Endothelial cell of umbilical vein (primary cell): ENCODE data around the gene HDAC11. TPM values are rescaled to one million over a fixed set of nuclear protein-coding genes. Genes with fewer than 3 reads are reported as not detected.

Experiments
- BruUV-seq: library from RNA; stranded (reverse); fragments of 400-500 nt; replicated peaks from 2 replicates; lab custom pipeline; 2021; lab: Mats Ljungman, UMichigan
- CTCF ChIA-PET: fragments of 300-600, 350-600 bp; sonication (Branson Sonifier 250); formaldehyde crosslinking; loops from one replicate; lab custom pipeline; 2021; ENCODE audit warnings: antibody characterized with exemption, inconsistent platforms; lab: Charles Lee
- POLR2A ChIA-PET: fragments of 300-600, 350-600 bp; sonication (Branson Sonifier 250); formaldehyde crosslinking; loops from one replicate; lab custom pipeline; 2021; ENCODE audit warnings: antibody characterized with exemption, inconsistent platforms; lab: Charles Lee
- DNase-seq: peaks from one replicate; pipeline ENCODE4 v3.0.0-alpha.2; 2011; ENCODE audit warnings: low read depth, low spot score
- FAIRE-seq: peaks from 2 replicates; lab custom pipeline; 2011; peaks lifted over from hg19 to GRCh38; lab: Jason Lieb, UNC
- H2AFZ ChIP-seq: 2 replicates; pipeline ENCODE4 v1.6.0; 2012; ENCODE audit warnings: low read depth, low read length, control low read depth, inconsistent platforms
- H3K27ac ChIP-seq: 2 replicates; pipeline ENCODE4 v1.5.1; 2011; ENCODE audit warnings: low read depth, mild to moderate bottlenecking, control low read depth, low read length, moderate library complexity; ENCODE audit not compliant: insufficient read depth
- H3K27me3 ChIP-seq, 2 experiments: 2 replicates each; pipeline versions ENCODE4 v1.6.0 to v1.6.1; 2011; ENCODE audit warnings: low read length in 2 of 2, mixed read lengths in 1 of 2; ENCODE audit not compliant: control insufficient read depth in 2 of 2, insufficient read depth in 2 of 2
- H3K36me3 ChIP-seq, 2 experiments: 2 replicates in 1 of 2; 3 replicates in 1 of 2; pipeline ENCODE4 v1.5.1; 2011; ENCODE audit warnings: low read length in 2 of 2, mild to moderate bottlenecking in 1 of 2, moderate library complexity in 1 of 2; ENCODE audit not compliant: control insufficient read depth in 2 of 2, insufficient read depth in 2 of 2; ENCODE audit errors: extremely low read depth in 1 of 2
- H3K4me1 ChIP-seq: 3 replicates; pipeline ENCODE4 v1.5.1; 2011; ENCODE audit warnings: mild to moderate bottlenecking, low read length; ENCODE audit not compliant: control insufficient read depth, insufficient read depth; ENCODE audit errors: extremely low read depth
- H3K4me2 ChIP-seq: 2 replicates; pipeline ENCODE4 v1.6.1; 2011; ENCODE audit warnings: low read length, control low read depth, mixed read lengths; ENCODE audit not compliant: insufficient read depth
- H3K4me3 ChIP-seq, 3 experiments: fragments of 200-600 bp in 1 of 3; sonication (generic), shearing (Covaris generic) in 1 of 3; replicated peaks in 1 of 3; 2 replicates each; pipeline ENCODE4 v1.5.1; 2011 to 2016; ENCODE audit warnings: control low read depth in 3 of 3, low read length in 3 of 3, mild to moderate bottlenecking in 2 of 3, inconsistent platforms in 1 of 3, low read depth in 1 of 3, moderate library complexity in 1 of 3; ENCODE audit not compliant: insufficient read depth in 1 of 3
- H3K79me2 ChIP-seq: 2 replicates; pipeline ENCODE4 v1.6.0; 2012; ENCODE audit warnings: low read length, inconsistent platforms; ENCODE audit not compliant: control insufficient read depth, insufficient read depth
- H3K9ac ChIP-seq: replicated peaks from 2 replicates; pipeline ENCODE3; 2011; ENCODE audit warnings: low read length, control low read depth; ENCODE audit not compliant: insufficient read depth; ENCODE audit errors: extremely low read depth
- H3K9me1 ChIP-seq: replicated peaks from 3 replicates; pipeline ENCODE4 v1.6.0; 2011; ENCODE audit warnings: mild to moderate bottlenecking, low read length; ENCODE audit not compliant: control insufficient read depth, insufficient read depth; ENCODE audit errors: extremely low read depth
- H3K9me3 ChIP-seq: replicated peaks from 2 replicates; pipeline ENCODE4 v1.5.1; 2012; ENCODE audit warnings: low read length, inconsistent platforms; ENCODE audit not compliant: control insufficient read depth, insufficient read depth
- H4K20me1 ChIP-seq: replicated peaks from 2 replicates; pipeline ENCODE3; 2011; ENCODE audit warnings: mild to moderate bottlenecking, low read length; ENCODE audit not compliant: control insufficient read depth, insufficient read depth; ENCODE audit errors: extremely low read depth
- CTCF ChIP-seq, 2 donors: IDR thresholded peaks; 1 replicate in 1 of 2; 2 replicates in 1 of 2; pipeline ENCODE4 v1.5.1; 2011; ENCODE audit warnings: low read length in 2 of 2, mild to moderate bottlenecking in 2 of 2, moderate library complexity in 2 of 2, control low read depth in 1 of 2, inconsistent platforms in 1 of 2, low read depth in 1 of 2; ENCODE audit not compliant: insufficient read depth in 1 of 2; ENCODE audit errors: extremely low read depth in 1 of 2
- EZH2 ChIP-seq: IDR thresholded peaks from 2 replicates; pipeline ENCODE4 v1.6.1; 2012; ENCODE audit warnings: borderline replicate concordance, low read depth, mild to moderate bottlenecking, moderate library complexity, low read length, inconsistent platforms; ENCODE audit not compliant: severe bottlenecking
- FOS ChIP-seq: IDR thresholded peaks from 2 replicates; pipeline ENCODE4 v1.6.1; 2011; ENCODE audit warnings: mild to moderate bottlenecking, low read length, moderate library complexity, borderline replicate concordance; ENCODE audit not compliant: insufficient read depth
- GATA2 ChIP-seq: IDR thresholded peaks from 2 replicates; pipeline ENCODE4 v1.7.0; 2011; ENCODE audit warnings: low read depth, mild to moderate bottlenecking, moderate library complexity, mixed read lengths, low read length; ENCODE audit not compliant: insufficient read length, insufficient read depth
- JUN ChIP-seq: IDR thresholded peaks from 2 replicates; pipeline ENCODE4 v1.6.1; 2011; ENCODE audit warnings: borderline replicate concordance, low read depth; ENCODE audit not compliant: insufficient read length, insufficient read depth
- MAX ChIP-seq: IDR thresholded peaks from 2 replicates; pipeline ENCODE4 v1.6.1; 2011; ENCODE audit not compliant: insufficient read depth, insufficient read length
- MYC ChIP-seq: IDR thresholded peaks from one replicate; pipeline ENCODE4 v1.6.1; 2011; ENCODE audit warnings: mild to moderate bottlenecking, low read depth, low read length
- POLR2A ChIP-seq: IDR thresholded peaks from 2 replicates; pipeline ENCODE4 v1.6.1; 2012; ENCODE audit warnings: low read depth, mild to moderate bottlenecking, control low read depth, low read length
- POLR2AphosphoS5 ChIP-seq: IDR thresholded peaks from 2 replicates; pipeline ENCODE4 v1.6.1; 2012; ENCODE audit warnings: low read depth, mild to moderate bottlenecking, control low read depth, low read length, moderate library complexity; ENCODE audit not compliant: insufficient read depth
- dilution Hi-C: fragments of 300-500 bp; cut with MboI; formaldehyde crosslinking; loops from one replicate; pipeline ENCODE4 v1.15.0; 2019; ENCODE audit warnings: low sequenced_read_pairs; ENCODE audit not compliant: extremely low pct_ligation_motif_present
- intact Hi-C: fragments of 100-400 bp; cut with micrococcal nuclease; formaldehyde crosslinking; loops from one replicate; pipeline ENCODE4 v1.10.0; 2022
- polyA plus RNA-seq, 4 experiments: library from polyadenylated mRNA; depleted of rRNA in 3 of 4; stranded (reverse) in 3 of 4; unstranded in 1 of 4; fragments of >200 nt; gene quantifications; 2 replicates each; pipeline versions ENCODE4 v1.2.1 to v1.2.3, GENCODE V29; 2011 to 2012; ENCODE audit warnings: missing spikeins in 1 of 4
- total RNA-seq: library from RNA; stranded (reverse); gene quantifications from 2 replicates; pipeline ENCODE4 v1.2.3, GENCODE V29; 2021

HDAC11 gene
- total and polyA plus RNA-seq, 2 donors (not counting 3 experiments of a cell fraction or from before 2014, with no cell fraction given): 6.8 to 8.8 TPM

GRCh38 chr3:13546667-13547171 lies 66.6 kb downstream of the HDAC11 start:
- no peaks in the 10 kb centered on the region for H3K9me3 ChIP-seq
- intact Hi-C loops: no loop called here
- H2AFZ ChIP-seq: no peak overlapping the region
- H3K79me2 ChIP-seq: no peaks in the 10 kb centered on the region
- no peak for DNase-seq
- H3K9ac ChIP-seq: no peak overlapping the region
- CTCF ChIA-PET: no interaction called here
- H3K4me1 ChIP-seq: peaks cover 5% of the 10 kb centered on the region
- no peaks in the 10 kb centered on the region for H3K36me3 ChIP-seq
- H3K4me2 ChIP-seq: no peak overlapping the region
- FAIRE-seq: no peak
- dilution Hi-C loops: no loop called here
- H3K4me3 ChIP-seq: no peak overlapping the region
- H4K20me1 ChIP-seq: no peaks in the 10 kb centered on the region
- BruUV-seq: no TSS peak
- peaks cover 2 to 3% of the 10 kb centered on the region in 2 experiments for H3K27me3 ChIP-seq
- H3K9me1 ChIP-seq: no peaks in the 10 kb centered on the region
- POLR2A ChIA-PET: interaction anchor here (0.6 kb wide), 1 partner anchor 8 kb away, joined by 3 read pairs; no protein-coding TSS in a partner anchor
- no peak overlapping the region for H3K27ac ChIP-seq
- TF ChIP-seq EZH2 (no peak), MYC (no peak), GATA2 (no peak), JUN (no peak), POLR2A (no peak), POLR2AphosphoS5 (no peak), CTCF (IDR thresholded peaks at IDR 0.05; ENCODE audit: extremely low read depth in 1 of 2, insufficient read depth in 1 of 2, low read depth in 1 of 2, low read length in 2 of 2) (no peak), FOS (no peak), MAX (no peak)
